Stimulated activated CD4-positive, alpha-beta T cell treated with anti-CD3 and anti-CD28 coated beads, TNF-alpha, amount 100 ng/mL, for 24 hours (primary cell): ENCODE results near the gene VMA21.

Experiments
- DNase-seq, 3 experiments: peaks; one replicate each; pipeline ENCODE4 v3.0.0-alpha.2; 2020; ENCODE audit warnings: low read depth in 3 of 3

VMA21 gene, protein sequence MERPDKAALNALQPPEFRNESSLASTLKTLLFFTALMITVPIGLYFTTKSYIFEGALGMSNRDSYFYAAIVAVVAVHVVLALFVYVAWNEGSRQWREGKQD

DNA sequence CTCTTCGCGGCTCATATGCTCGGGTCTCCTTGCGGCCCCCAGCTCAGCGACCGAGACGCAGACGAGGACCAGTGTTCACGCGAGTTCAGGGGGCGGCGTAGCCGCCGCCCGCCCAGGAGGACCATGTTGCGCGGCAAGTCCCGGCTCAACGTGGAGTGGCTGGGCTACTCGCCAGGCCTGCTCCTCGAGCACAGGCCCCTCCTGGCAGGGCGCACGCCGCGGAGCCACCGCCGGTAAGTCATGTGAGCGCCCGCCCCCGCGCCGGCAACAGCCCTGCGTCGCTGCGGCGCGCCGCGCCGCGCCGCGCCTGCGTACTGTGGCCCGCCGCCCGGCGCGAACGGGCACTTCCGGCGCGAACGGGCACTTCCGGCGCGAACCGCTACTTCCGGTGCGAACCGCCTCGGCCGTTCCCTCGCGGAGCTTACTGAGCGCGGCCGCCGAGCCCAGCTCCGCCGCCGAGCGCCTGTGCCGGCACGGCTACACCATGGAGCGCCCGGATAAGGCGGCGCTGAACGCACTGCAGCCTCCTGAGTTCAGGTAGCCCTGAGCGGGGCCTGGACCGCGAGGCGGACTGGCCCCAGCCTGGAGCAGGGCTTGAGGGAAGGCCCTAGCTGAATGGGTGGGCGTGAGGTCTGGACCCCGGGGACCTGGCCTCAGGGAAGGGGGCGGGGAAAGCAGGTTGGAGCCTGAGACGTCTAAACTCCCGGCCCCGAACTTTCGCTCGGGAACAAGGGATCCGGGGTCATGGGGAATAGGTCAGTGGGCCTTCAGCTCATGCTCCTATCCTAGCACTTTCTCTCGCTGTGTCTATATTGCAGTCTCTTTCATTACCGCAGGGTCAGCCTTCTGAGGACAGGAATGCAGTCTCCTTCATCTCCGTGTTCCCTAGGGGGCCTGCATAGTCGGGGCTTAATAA, at the start of gene VMA21:
TSS of gene VMA21 (plus strand) at position 382 of the 916 bp plus-strand sequence. CDS start at position 485, 103 bp downstream.
- DNase-seq, result peak; percentile 57 to 75 (median 62)

DNA sequence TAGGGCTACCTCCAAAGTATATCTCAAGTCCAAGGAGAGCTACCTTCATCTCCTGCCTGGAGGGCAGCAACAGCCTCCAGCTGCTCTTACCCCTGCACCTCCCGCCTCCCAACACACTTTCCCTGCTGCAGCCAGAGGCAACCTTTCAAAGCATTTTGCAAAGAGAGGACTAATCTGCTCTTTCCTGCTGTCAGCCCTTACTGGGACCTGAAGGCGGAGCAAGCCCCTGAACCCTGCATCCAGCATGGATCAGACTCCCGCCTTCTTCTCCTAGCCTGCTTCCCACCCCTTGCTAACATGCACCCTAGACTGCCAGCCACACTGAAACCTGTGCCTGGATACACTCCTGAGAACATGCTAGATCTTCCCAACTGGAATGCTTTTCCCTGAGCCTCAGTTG, 37.7 kb upstream of the VMA21 start:
- no peak for DNase-seq

DNA sequence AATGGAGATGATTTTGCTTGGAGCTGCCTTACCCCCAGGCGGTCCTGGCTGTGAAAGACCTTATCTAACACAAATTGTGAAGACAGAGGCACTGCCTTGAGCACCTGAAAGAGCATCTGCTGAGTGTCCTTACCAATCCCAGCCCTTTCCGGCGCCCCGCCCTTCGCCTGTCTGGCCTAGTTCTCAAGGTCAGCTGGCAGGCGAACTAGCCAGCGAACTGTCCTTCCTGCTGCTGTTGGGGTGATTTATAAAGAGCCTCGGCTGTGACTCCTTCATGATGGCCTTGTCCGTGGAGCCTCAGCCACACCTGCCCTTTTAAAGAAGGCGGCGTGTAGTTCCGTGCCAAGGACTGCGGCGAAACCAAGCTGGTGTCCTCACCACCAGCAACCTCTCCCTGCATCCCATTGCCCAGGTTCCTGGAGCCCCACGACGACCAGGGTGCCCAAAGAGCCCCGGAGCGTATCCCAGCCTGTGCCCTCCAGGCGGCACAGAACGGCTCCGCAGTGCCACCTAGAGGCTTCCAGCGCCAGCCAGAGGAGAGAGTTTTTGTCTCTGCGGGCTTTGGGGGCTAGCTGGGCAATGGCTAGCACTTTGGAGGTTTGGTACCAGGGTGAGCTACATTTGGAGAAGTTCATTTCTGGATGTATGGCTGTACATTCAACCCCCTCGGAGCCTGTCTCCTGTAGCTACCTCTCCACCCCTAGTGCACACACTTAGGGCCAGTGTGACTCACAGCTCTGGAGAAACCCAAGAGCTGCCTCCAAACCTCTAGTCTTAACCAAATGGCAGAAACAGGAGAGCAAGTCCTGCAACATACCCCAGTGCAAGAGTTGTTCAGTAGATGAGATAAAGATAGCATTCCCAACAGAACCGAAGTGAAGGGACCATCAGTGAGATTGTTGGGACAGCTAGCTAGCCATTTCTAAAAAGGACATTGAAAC, 36.8 kb upstream of the VMA21 start:
- peak in 2 of 3 experiments; percentile 8 to 25 for DNase-seq

DNA sequence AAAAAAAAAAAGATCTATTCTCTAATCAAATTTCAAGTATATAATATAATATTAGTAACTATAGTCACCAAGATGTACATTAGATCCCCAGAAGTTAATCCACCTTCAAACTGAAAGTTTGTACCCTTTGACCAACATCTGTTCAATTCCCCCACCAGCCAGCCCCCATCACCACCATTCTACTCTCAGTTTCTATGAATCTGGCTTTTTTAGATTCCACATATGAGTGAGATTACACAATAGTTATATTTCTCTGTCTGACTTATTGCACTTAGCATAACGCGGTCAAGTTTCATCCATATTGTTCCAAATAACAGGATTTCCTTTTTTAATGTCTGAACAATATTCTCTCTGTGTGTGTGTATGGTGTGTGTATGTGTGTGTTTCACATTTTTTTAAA, 33.7 kb upstream of the VMA21 start:
- no peak for DNase-seq

DNA sequence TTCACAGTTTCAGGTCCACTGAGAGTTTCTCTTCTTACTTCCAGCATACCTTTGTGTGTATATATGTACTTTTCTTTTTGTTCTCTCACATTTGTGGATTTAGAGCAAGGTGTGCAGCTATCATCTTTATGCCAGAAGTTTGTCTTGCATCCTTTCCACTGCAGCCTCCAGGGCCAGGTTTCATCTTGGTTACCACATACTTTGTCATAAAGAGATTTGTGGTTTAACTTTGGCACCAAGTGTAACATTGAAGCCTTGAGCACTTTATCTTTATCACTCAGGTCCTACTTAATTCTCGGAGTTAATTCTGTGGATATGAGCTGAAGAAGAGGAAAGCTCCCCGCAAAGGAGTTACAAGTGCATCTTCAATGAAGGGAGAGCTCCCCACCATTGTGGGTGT, 31.4 kb upstream of the VMA21 start:
- DNase-seq, result no peak

DNA sequence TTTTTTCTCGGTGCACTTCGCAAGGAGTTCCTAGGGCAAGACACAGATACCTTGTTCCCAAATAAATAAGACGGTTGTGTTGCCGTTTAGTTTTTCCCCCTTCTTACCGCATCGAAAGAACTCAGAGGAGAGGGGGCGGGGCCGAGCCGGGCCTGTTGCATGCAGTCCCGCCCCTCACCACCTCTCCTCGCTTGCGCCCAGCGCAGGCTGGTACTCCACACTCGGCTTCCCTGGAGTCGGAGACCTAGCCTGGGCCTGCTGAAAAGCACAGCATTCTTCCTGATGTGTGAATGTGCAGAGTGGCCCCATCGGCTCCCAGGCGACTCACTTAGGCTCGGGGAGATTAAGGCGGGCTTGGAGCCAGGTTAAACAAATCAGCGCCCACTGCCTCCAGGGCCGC, 26.1 kb upstream of the VMA21 start:
- DNase-seq, result peak in 1 of 3 experiments; percentile 5

DNA sequence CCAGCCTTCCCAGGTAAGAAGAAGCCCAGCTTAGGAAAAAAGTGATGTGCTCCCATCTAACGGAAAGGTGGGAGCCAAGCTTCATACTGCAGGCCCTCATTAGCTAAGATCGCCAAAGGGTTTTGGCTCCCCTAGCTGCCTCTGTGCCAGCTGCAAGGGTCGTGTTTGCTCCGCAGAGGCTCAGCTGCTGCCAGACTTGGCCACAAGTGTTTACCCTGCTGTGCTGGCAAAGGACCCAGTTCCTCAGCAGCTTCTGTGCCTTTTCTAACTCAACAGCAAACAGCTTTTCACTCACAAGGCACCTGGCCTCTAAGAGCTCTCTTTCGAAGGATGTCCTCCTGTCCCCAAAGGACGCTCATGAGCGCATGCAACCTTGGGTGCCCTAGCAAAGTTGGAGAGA, 12.2 kb upstream of the VMA21 start:
- DNase-seq, result no peak

DNA sequence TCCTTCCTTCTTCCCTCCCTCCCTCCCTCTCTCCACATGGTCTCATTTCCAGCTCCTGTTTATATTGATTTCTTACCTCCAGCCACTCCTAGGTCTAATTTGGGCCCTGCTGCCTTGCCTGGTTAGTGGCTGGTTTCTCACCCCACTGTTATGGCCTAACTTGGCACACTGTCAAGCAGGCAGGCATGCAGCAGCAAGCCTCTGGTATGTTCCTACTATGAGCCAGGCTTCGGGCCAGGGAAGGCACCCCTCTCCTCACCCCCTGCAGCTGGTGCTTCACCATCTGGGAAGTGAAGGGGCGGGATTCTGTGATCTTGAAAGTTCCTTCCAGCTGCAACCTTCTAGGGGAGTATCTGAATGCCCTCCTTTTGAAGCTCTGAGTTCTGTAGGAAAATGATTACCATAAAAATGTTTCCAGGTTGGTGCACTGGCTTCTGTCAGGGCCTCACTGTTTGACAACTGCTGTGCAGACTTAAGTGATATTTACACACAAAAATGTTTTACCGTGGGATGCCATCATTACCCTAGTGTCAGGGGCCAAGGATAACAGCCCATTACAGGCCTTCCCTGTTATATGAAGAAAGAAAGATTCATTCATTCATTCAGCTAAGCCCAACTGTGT, 10.1 kb upstream of the VMA21 start:
- no peak for DNase-seq

DNA sequence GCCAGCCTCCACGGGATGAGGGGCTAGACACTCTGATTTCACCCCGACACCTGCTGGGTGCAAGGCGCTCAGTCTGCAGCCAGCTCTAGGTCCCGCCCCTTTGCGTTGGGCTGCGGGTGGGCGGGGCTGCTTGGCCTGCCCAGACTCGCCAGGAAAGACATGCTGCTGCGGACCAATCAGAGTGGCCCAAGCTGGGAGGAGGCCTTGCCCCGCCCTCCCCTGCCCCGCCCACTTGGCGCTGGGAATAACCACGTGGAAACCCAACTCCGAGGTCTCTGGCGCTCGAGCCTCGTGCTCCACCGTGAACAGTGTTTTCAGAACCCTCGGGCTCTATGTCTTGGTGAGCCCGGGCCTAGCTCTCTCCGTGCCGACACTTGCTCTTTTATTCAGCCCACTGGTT, 5.3 kb upstream of the VMA21 start:
- DNase-seq, result no peak

DNA sequence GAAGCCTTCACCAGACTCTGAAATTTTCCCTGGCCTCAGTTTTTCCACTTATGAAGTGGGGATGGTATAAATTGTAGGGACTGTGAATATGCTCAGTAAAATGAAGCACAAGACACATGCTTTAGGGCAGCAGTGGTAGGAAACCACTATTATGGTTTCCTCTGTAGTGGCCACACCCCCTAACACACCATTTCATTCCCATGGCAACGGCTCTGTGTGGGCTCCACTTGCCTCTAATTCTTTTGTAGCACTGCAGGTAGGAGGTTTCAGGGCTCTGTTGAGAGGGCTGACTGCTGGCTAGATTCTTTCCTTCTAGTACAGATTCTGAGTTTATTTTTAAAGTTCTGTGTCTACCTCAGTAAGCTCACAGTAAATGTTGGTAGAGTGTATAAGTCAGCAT, 3.5 kb upstream of the VMA21 start:
- DNase-seq, result peak in 2 of 3 experiments; percentile 25 to 36

DNA sequence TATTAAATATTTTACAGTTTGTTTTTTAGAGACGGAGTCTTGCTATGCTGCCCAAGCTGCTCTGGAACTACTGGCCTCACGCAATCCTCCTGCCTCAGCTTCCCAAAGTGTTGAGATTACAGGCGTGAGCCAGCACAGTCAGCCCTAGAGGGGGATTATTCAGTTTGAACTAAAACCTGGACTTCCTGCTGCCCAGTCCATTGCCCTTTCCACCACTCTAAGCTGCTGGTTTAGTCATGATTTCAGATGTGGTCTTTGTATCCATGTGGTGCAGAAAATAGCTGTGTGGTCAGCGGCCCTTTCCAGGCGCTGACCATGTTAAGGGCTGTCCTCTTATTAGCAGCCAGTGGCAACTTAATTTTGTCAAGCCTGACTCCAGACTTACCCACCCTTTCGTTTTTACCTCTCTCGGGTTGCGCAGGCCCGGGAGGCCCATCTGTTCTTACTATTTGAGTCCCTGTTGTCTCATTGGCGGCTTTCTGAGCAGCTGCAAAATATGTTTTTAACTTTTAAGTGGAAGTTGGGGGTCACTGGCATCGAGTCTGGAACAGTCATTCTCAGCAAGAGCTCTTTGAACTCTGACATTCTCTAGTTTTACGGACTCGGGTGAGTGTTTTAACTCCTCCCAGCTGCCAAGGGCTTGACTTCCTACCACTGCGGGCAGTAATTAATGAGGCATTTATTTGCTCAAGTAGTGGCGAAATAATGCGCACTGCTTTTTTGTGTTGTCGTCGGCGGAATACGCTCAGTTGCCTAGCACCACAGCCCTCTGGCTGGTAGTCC, 773 bp upstream of the VMA21 start:
- peak in 1 of 3 experiments; percentile 13 for DNase-seq

DNA sequence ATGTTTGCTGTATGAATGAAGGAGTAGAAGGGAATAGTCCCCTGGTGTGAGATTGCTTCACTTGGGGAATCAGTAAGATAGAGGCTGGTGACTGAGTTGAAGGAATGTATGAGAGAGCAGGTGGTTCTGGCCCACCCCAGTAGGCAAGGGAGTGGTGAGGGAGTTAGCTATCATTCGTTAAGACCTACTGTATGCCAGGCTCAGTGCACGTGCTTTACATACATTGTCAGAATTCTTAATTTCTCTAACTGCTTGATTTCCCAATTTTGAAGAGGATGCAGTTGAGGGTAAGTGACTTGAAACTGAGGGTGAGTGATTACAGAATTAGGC, 700 bp downstream of the VMA21 start:
- DNase-seq, result no peak

DNA sequence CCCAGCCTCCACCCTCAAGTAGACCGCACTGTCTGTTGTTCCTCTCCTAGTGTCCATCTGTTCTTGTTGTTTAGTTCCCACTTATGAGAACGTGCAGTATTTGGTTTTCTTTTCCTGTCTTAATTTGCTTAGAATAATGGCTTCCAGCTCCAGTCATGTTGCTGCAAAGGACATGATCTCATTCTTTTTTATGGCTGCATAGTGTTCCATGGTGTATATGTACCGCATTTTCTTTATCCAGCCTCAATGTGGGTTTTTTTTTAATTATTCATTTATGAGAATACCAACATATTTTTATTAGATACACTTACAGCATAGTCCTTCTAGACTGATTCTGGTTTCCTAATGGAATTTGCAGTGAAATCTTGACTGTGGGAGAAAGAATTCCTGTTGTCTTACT, 1.3 kb downstream of the VMA21 start:
- no peak for DNase-seq

DNA sequence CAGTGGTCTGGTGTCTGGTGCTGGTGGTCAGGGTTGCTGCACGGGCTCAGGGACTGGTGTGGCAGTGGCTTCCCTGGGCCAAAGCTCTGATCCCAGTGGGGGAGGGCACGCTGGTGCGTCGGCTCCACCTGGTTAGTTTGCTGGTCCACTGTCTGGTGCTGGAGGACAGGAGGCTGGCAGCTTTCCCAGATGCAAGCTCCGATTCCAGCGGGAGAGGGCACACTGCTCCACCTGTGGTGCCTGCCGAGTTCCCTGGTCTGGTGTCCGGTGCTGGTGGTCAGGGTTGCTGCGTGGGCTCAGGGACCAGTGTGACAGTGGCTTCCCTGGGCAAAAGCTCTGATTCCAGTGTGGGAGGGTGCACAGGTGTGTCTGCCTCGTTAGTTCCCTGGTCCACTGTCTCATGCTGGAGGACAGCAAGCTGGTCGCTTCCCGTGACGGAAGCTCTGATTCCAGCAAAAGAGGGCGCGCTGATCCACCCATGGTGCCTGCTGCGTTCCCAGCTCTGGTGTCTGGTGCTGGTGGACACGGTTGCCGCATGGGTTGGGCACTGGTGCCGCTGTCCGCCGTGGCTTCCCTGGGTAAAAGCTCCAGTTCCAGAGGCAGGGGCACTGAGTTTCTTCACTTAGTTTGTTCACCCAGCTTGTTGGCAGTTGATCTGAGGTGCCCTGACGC, 5.8 kb downstream of the VMA21 start:
- no peak for DNase-seq

DNA sequence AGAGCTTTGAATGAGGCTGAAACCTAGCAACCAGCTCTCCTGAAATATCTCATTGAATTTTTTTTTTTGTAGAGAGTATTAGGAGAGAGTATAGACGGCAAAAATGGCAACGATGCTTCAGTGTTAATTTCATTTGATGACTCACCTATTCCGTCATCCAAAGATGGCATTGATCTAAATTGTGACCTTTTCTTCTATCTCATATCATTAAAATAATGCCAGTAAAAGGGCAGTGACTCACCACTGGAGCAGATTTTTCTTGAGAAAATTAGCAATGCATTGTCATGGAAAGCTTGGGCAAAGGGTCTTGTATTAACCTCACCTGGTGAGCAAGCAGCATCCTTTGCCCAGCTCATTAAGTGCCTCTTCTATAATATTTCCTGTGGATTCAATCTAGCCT, 19.6 kb downstream of the VMA21 start:
- no peak for DNase-seq

DNA sequence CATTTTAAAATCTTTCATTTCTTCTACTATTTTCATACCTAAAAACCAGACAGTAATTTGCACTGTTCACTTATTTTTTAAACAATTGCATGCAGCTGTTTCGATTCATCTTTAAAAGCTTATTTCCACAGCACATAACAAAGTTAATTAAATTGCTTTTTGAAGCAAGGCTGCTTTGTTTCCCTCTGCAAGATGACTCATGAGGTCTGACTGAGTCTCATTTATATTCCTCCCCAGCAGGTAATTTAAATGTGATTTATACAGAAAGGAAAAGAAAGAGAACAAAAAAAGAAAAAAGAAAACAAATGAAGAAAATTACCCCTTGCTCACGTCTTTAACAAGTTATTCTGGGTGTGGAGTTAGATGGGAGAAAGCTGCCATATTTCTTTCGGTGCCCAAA, 22.8 kb downstream of the VMA21 start:
- no peak for DNase-seq

DNA sequence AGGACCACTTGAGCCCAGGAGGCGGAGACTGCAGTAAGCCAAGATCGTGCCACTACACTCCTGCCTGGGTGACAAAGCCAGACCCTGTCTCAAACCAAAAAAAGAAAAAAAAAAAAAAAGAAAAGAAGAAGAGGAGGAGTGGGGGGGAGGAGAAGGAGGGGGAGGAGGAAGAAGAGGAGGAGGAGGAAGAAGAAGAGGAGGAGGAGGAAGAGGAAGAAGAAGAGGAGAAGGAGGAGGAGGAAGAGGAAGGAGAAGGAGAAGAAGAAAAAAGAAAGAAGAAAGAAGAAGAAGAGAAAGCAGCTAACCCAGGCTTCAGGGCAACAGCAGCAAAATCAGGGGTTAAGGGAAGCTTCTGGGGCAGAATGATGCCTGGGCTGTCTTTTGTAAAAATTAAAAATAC, 27.5 kb downstream of the VMA21 start:
- no peak for DNase-seq

DNA sequence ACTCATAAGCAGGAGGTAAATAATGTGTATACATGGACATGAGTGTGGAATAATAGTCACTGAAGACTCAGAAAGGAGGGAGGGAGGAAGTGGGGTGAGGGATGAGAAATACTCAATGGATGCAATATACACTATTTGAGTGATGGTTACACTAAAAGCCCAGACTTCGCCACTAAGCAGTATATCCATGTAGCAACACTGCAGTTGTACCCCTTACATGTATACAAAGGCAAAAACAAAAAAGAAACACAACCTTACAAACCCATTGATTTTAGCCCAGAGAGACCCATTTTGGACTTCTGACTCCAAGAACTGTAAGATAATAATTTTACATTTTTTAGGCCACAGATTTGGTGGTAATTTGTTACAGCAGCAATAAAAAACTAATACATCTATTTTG, 51.5 kb downstream of the VMA21 start:
- DNase-seq, result no peak

DNA sequence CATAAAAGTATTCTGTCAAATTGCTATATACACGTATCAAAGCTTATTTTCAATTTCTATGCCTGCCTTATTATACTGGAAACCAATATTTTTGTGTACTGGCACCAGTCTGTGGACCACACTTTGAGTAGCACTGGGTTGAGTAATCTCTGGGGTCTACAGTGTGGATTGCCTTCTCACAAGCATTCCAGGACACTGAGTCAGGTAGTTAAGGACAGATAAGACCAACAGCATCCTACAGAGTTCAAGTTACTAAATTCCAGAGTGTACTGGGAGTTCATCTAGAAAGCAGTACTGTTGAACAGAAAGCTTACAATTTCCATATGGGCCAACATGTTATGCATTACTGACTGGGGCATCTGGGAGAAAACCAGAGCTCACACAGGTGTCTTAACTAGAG, 61.8 kb downstream of the VMA21 start:
- DNase-seq, result no peak
